Activated T-helper 9 cell treated with anti-CD3 and anti-CD28 coated beads, Interleukin-2, amount 50 U/mL, for 16 hours (primary cell): ENCODE measurements around the gene FARP1.

Source experiments
- DNase-seq: peaks from one replicate; pipeline ENCODE4 v3.0.0-alpha.2; 2020; ENCODE audit warnings: low read depth

FARP1 gene

DNA sequence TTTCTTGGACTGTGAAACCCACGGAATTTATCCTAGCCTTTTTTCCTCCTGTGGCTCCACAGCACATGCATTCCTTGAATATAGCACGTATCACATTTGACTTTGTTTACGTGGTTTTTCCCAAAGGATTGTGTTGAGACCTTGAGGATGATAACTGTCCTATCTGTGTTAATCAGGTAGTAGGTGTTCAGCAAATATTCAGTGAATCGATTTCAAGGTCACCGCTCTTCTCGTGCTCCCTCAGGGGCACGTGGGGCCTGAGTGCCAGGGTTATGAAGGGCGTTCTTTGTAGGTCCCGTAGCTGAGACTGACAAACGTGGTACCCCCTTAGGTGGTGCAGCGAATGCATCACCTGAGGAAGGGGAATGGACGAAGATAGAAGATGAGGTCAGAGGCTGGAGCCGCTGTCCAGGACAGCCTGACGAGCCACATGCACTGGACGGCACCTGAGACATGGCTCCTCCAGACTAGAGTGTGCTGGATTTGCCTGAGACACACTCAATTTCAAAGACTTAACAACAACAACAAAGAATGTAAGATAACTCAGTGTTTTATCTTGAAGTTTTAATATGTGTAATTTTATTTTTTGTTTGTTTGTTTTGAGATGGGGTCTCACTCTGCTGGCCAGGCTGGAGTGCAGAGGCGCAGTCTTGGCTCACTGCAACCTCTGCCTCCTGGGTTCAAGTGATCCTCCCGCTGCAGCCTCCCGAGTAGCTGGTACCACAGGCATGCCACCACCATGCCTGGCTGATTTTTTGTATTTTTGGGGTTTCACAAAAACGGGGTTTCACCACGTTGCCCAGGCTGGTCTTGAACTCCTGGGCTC is 165.4 kb downstream of the FARP1 start:
- no peak for DNase-seq

DNA sequence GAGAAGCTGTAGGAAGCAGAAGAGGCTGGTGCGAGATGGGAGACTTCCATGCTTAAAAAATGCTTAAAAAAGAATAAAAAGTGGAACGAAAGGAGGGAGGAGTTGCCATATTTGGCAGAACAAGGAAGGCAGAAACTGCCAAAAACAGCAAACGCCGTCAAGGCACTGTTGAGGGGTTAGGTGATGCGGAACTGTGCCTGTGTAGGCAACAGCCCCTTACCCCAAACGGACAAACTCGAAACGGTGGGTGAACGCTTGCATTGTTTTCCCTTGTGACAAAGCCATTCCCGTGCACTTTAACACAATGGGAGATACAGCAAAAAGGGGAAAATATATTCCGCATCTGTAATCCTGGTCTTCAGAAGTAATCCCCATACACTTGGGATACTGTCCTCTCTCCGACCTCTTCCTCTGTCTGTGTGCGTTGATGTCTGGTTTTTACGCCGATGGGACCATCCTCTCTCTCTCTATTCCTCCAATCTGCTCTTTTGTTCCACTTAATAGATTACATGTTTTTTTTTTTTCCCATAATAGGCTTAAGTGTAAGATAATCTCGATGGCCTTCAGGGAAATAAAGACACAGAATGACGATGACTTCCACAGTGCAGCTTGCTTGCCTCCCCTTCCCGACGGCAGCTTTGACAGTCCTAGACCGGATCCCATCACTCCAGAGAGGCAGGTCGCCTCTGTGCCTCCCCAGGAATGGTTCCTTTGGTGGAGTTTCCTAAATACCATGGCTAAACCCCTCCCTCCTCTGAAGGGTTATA is 166.9 kb downstream of the FARP1 start:
- no peak for DNase-seq

DNA sequence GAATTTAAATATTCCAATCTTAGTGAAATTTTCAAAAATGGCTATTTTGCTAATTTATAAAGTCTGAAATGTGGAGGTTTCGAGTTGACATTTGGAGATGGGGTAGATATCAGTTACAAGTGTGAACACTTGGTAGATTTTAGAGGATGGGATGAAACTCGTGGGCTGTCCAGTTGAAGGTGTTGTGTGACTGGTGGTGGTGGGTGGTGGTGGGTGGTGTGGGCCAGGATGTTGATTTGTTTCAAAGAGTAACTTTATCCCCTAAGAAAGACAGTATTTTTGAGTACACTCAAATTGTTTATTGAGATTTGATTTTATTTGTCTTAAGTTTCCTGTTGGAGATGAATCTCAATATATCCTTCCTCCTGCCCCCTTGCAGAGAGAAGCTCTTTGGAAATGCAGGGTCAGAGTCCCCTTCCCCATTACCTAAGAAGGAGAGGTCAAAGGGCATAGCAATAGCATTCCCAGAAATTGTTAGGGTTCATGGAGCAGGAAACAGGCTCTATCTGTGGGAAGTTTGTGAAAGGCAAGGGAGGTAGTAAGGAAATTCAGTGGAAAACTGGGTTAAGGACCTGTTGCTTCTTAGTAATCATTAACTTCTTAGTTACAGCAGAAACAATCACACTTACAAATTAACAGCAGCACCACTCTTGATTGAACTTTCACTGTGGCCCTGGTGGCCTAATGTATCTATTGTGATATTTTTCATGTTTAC is 167.7 kb downstream of the FARP1 start:
- DNase-seq: no peak

DNA sequence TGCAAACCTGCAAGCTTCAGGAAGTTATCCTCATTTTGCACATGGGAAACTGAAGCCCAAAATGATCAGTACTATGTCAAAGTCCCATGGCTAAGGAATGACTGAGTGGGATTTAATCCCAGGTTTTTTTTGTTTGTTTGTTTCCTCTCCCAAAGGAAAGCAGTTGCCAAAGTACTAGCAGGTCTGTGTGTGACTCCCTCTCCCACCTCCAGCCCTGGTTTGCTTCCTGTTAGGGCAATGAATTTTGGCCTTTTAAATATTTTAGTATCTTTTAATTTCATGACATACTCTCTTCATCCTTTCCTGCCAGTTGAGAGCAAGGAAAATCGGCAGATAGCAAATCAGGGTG is 168.3 kb downstream of the FARP1 start:
- DNase-seq: no peak

DNA sequence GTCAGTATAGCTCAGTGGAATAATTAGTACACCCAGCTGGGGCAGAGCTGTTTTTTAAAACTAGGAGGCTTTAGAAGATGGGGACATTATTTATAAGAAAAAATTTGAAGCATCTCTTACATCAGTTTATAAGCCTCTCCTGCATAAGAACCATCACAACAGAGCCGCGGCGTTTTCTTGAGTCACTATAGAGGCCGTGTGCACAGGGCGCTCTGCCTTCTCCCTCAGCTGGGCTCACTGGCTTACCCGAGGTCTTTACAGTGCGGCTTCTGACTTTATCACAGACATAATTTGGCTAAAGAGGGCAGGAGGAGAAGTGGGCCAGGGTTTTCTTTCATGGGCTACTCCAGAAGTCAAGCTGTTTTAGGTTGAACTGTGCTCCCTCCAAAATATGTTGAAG is 169.7 kb downstream of the FARP1 start:
- no peak for DNase-seq

DNA sequence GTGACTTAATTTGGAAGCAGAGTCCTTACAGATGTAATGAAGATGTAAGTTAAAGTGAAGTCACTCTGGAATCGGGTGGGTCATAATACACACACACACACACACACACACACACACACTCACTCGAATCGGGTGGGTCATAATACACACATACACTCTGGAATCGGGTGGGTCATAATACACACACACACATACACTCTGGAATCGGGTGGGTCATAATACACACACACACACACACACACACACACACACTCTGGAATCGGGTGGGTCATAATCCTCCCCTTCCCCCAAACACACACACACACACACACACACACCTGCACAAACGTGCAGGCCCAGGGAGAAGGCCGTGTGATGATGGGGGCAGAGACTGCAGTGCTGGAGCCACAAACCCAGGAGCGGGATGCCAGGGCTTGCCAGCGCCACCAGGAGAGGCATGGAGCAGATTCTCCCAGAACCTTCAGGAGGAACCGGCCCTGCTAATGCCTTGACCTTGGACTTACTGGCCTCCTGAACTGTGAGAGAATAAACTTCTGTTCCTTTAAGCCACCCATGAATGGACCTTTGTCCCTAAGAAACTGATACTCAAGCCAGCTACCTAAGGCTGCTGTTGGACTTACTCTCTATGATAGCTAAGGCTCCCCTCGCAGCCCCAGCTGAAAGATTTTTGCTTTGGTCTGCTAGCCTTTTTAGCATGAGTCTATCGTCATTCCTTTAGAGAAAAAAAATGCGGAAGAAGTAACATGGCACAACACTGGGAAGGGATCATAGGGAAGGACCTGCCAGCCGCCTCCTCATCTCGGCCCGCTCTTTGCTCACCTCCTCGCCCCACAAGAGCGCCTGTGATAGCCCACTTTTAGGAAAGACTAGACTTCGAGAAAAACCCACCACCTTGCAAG is 170.4 kb downstream of the FARP1 start:
- DNase-seq: no peak

DNA sequence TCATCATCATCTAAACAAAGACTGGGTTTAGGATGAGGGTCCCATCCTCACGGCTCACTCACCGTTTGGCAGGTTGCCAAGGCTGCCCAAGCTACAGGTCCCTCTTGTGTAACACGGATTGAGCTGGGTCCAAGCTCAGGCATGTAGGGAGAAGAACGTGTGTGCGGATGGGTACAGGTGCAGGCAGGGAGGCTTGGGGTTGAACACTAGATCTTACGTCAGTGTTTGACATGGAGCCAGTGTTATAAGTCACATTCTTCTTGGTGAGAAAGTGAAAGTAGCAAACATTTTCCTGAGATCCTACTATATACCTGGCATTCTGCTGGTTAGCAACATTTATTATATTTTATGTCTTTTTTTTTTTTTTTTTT is 171.0 kb downstream of the FARP1 start:
- no peak for DNase-seq

DNA sequence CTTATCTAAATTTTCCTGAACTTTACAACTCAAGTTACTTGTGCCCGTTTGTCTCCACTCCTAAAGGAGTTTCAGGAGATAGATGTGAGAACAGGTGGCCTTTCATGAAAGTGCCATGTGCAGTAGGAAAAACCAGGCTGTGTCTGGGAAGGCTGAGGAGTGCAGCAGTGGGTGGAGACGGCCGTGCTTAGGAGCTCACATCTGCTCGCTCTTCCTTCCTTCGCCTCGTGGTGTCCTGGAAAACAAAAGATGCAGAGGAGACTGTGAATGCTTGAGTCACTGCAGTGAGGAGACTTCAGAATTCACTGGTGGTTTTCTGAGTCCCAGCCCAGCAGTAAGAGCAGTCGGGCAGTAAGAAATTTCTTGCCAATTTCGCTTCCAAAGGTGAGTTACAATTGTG is 172.6 kb downstream of the FARP1 start:
- DNase-seq: no peak

DNA sequence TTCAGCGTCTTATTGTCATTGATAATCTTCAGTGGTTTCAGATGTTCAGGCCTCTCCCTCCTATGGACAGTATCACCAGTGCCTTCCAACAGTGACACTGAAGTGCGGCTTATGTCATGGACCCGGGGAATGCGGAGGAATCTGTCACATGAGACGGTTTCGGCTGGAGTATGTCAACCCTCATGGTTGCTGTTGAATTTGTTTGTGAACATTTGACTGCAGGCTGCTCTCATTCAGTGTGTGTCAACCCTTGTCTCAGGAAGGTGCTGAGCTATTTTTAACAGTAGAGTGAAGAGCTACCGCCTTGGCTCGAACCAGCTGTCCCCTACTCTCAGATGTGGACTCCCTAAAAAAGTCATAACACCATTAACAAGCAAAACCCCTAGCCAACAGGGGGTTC is 173.0 kb downstream of the FARP1 start:
- no peak for DNase-seq

DNA sequence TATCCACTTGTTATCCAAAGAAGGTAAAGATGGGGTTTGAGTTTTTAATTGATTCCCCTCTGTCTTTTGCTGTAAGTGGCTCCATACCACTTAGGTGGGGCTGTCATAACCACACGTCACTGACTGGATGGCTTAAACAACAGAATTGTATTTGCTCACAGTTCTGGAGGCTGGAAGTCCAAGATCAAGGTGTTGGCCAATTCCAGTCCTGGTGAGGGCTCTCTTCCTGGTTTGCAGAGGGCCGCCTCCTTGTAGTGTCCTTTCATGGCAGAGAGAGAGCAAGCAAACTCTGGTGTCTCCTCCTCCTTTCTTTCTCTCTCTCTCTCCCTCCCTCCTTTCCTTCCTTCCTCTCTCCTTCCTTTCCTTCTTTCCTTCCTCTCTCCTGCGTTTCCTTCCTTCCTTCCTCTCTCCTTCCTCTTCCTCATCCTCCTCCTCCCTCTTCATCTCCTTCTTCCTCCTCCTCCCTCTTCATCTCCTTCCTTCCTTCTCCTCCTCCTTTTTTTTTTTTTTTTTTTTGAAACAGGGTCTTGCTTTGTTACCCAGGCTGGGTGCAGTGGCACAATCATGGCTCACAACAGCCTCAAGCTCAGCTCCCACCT is 174.8 kb downstream of the FARP1 start:
- no peak for DNase-seq

DNA sequence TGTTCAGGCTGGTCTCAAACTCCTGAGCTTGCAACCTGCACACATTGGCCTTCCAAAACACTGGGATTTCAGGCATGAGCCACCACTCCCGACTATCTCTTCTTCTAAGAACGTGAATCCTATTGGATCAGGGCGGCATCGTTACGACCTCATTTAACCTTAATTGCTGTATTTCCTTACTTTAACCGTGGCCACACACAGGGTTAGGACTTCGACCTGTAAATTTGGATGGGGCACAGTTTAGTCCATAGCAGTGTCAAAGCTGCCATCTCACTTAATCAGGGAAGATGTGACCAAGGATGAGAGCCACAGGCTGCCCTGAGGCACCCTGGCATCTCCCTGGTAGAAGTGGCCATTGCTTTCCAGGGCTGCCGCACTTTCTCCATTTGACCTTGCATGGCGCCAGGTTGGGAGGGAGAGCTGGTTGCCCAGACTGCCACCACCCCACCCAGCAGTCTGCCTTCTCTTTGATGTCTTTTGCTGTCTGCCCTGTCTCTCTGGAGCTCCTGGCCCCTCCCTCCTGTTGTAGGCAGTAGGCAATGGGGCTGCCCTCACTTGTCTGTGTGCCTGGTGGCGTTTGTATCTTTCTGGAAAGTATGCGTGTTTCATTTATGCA is 175.5 kb downstream of the FARP1 start:
- no peak for DNase-seq

DNA sequence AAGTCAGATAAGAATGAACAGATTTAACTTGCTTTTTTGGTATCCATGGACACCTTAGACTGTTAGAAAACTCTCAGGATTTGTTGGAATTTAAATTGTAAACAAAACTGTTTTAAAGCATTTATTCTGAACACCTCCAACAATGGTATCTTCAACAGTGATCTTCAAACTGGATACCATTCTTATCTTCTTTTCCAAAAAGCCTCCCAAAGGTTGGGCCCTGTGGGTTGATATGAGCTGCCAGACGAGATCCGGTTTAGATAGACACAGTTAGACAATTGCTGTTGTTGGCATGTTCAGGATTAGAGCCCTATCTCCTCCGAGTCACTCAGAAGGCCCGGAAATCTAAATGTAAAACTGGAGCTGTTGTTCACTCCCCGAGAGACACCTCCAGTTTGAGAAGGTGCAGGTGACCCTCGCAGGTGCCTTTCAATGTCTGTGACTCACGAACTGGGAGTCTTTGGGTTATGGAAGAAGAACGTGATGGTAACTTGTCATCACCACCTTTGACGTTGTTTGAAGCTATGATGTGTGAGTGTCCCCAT is 177.7 kb downstream of the FARP1 start:
- DNase-seq: no peak

DNA sequence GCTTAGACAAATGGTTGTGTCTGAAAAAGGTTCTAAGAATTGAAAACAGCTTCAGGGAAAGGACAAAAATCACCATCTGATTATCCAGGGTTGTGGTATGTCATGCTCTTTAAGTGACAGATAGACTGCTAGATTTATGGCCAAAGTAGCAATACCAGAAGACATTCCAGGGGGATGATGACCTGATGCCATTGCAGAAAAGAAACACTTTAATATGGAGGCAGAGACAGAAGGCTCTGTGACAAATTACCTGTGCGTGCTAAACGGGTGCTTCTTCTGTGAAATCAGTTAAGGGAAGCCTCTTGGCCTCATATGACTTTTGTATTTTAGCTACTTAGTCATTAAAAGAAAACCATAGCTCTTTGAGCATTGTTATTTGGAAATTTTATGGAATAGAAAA is 178.5 kb downstream of the FARP1 start:
- DNase-seq: no peak

DNA sequence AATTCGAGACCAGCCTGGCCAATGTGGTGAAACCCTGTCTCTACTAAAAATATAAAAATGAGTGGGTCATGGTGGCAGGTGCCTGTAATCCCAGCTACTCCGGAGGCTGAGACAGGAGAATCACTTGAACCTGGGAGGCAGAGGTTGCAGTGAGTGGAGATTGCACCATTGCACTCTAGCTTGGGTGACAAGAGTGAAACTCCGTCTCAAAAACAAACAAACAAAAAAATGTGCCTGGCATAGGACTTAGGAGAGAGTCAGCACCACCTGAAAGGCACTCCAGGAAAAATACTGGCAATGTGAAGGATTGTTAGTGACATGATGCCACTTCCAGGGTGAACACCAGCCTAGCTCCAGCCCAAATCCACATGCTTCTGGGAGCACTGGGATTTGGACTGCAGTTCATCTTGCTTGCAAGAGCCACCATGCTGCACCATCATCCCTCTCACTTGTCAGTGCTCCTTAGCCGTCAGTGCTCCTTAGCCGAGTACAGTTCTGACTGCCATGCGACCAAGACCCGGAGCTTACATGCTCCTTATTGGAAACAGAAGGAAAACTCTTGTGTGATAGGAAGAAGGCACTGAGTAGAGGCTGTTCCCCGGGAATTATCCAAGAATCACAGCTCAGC is 179.3 kb downstream of the FARP1 start:
- no peak for DNase-seq

DNA sequence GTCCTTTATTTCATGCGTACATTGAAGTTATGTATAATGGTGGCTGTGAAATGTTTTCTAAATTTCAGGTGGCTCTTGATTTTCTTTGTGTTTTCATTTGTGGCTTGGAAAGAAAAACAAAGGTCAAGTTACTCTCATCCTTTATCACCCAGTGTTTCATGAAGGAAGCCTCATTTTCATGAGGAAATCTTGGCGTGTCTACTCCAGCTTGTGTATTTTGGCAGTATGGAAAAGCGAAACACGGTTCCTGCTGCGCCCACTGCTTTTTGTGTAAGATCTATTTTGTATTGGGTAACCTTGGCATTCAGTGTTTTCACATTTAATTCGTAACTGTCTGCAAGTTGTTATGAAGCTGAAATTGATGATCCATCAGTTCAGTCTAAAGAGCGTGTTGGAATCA is 181.2 kb downstream of the FARP1 start:
- DNase-seq: no peak

DNA sequence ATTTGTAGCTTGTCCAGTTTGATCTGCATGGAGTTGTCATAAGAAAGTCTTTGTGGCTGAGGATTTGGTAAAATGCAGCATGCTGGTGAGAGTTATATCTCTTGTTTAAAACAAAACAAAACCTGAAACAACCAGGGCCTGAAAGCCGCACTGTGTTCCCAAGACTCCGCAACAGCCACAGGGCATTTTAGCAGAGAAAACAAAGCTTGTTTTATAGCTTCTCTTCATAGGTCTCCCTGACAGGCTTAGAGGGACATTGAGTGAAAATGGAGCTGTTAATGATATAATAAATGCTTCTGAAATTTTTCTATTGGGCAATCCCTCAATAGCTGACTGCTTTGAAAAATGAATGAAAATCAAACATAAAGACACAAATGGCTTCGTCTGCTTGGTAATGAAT is 182.8 kb downstream of the FARP1 start:
- DNase-seq: no peak

DNA sequence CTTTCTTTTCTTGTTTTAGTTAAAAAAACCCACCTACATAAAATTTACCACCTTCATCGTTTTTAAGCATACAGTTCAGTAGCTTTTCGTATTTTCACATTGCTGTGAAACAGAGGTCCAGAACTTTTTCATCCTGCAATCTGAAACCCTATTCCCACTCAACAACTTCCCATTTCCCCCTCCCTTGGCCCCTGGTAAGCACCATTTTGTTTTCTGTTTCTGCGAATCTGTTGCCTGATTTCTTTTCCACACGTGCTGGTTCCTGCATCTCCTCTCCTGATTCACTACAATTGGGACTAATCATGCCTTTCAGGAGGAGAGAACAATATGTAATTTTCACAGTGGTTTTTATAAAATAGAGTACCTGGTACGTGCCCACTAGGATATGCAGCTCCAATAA is 183.4 kb downstream of the FARP1 start:
- no peak for DNase-seq

DNA sequence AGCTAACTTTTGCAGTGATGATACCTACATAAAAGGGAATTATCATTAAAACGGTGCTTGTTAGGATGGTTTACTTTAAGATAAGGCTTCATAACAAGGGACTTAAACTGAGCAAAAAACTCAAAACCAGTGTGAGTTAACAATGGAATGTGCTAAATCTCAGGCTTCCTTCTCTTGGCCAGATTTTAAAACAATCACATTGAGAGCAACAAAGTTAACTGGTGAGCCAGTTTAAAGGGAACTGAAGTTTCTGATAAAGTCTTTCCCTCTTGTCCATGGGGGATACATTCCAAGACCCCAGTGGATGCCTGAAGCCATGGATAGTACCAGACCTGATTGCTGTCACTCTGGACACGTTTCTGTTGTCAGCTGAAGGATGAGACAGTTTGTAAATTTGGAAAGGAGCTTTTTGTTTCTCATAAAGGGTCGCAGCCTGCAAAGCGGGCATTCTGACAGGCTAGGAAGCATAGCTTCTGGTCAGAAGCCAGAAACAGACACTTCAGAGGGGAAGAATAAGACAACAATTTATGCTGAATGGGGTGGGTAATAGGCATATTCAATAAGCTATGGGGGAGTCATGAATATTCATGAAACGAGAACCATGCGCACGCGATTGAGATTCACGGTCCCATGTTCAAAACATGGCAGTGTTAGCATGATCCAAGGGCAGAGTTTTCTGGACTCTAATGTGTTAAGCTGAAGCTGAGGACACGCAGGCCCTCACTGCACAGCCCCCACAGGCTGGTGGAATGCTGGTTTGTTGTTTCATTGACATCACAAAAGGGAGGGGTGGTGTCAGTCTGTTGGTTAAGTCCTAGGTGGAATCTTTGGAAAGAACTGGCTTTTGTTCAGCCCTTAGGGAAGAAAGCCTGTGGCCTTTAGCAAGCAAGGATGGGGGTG is 184.7 kb downstream of the FARP1 start:
- DNase-seq: no peak

DNA sequence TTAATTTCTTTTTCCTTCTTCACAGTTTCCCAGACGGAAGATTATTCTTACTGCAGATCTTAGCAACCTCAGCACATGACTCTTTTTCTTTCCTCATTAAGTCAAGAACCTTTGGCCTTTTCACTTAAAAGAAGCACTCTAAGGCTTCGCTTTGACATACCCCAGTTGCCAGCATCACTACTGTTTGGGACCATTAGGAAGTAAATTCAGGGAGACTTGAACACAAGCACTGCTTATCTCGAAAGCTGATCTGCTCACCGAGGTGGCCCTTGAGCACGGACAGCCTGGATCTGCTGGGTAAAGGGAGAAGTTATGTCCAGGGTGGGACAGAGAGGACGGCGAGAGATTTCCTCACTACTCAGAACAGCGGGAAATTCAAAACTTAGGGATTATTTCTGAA is 185.6 kb downstream of the FARP1 start:
- no peak for DNase-seq
